ENCODE results near the gene ADGRB2.

GRCh38 chr1:31697369-31697984 lies 66.7 kb downstream of the ADGRB2 start:
- no peak for TF ChIP-seq CTCF (IDR thresholded peaks at IDR 0.05)
- TF ChIP-seq POLR2A (IDR thresholded peaks at IDR 0.05), result no peak
